ENCODE measurements around the gene CLIP2. TPM values are rescaled to one million over a fixed set of nuclear protein-coding genes. Genes with fewer than 3 reads are reported as not detected.

Gene CLIP2
- total RNA-seq, 1 experiment from 2014 or later = 21.6 TPM

- H3K9me3 Mint-ChIP-seq = 0 out of 5 replicates have a peak, but pooled peaks cover 0 to 3% of the 10 kb centered on the region in 2 experiments
- H2AK5ac ChIP-seq (ENCODE audit: insufficient read length, low read length) = no peak overlapping the region
- H3K27ac ChIP-seq (ENCODE audit: insufficient read length, low read depth, low read length) = no peak overlapping the region
- no peak for TF ChIP-seq CTCF (conservative IDR thresholded peaks at IDR 0.05)
- no peak overlapping the region for H4K8ac ChIP-seq (replicated peaks; ENCODE audit: insufficient read length, low read depth, low read length)
- no peak overlapping the region for H2AFZ ChIP-seq (ENCODE audit: low read length)
- no peak overlapping the region for H3T11ph ChIP-seq (ENCODE audit: low read length)
- no peak overlapping the region for H4K91ac ChIP-seq (ENCODE audit: insufficient read length, low read depth, low read length)
- peaks cover 25% of the 10 kb centered on the region; the same call in 1 of the 2 replicates for H3K79me2 ChIP-seq (ENCODE audit: insufficient read depth, low read length)
- peak overlapping the region in 1 of 2 experiments; percentile 43; a peak in 2 of 5 replicates for H3K4me3 Mint-ChIP-seq
- peaks cover 7% of the 10 kb centered on the region; the same call in 1 of the 2 replicates for H3K4me1 ChIP-seq (ENCODE audit: insufficient read depth, low read length)
- DNase-seq = no peak
- H3K4ac ChIP-seq (ENCODE audit: low read depth, low read length) = no peak overlapping the region
- H3K27me3 Mint-ChIP-seq (ENCODE audit: low read depth) = peaks cover 23% of the 10 kb centered on the region
- H3K23ac ChIP-seq (ENCODE audit: insufficient read length, low read depth, low read length) = no peak overlapping the region
- no peaks in the 10 kb centered on the region for H4K20me1 ChIP-seq (ENCODE audit: control insufficient read depth, insufficient read depth, insufficient read length)
- no peak overlapping the region for H2BK12ac ChIP-seq (ENCODE audit: insufficient read length, low read depth, low read length)
- H3K27me3 ChIP-seq (ENCODE audit: insufficient read depth, low read length) = no peaks in the 10 kb centered on the region
- H3K4me2 ChIP-seq (ENCODE audit: insufficient read depth, insufficient read length, low read length) = no peak overlapping the region
- no peak overlapping the region for H3K9ac ChIP-seq (ENCODE audit: extremely low read depth, insufficient read length, low read length)
- no peak overlapping the region for H2BK120ac ChIP-seq (ENCODE audit: low read depth, low read length, poor library complexity, severe bottlenecking)
- no peak overlapping the region for H3K56ac ChIP-seq (ENCODE audit: insufficient read length, low read depth, low read length)
- peak overlapping the region in 2 of 3 experiments; percentile 9 to 75; a peak in 3 of 7 replicates for H3K27ac Mint-ChIP-seq
- no peak overlapping the region for H2BK15ac ChIP-seq (ENCODE audit: low read depth, low read length)
- H3K79me1 ChIP-seq (ENCODE audit: insufficient read depth, low read depth, low read length, poor library complexity, severe bottlenecking) = peaks cover 4% of the 10 kb centered on the region
- no peak overlapping the region for H3K18ac ChIP-seq (ENCODE audit: insufficient read length, low read depth, low read length)
- peaks cover 12% of the 10 kb centered on the region for H3K23me2 ChIP-seq (ENCODE audit: insufficient read length, low read depth, low read length, poor library complexity, severe bottlenecking)
- H3K9me3 ChIP-seq (ENCODE audit: control insufficient read depth, low read depth, low read length) = no peaks in the 10 kb centered on the region
- H4K5ac ChIP-seq (ENCODE audit: insufficient read length, low read depth, low read length) = no peak overlapping the region
- peaks cover 42 to 48% of the 10 kb centered on the region in 2 experiments for H3K4me1 Mint-ChIP-seq
- no CpG with 5 or more reads among the region's 18 CpGs for WGBS (ENCODE audit: extremely low coverage, insufficient read length, low lambda C conversion rate)
- H3K36me3 Mint-ChIP-seq (ENCODE audit: insufficient read depth in 1 of 3, low read depth in 3 of 3) = peaks cover 8 to 14% (median 12%) of the 10 kb centered on the region in 3 experiments; a peak in 6 of 7 replicates
- H2BK20ac ChIP-seq (ENCODE audit: low read depth, low read length, poor library complexity, severe bottlenecking) = no peak overlapping the region
- no peak overlapping the region for H2BK5ac ChIP-seq (ENCODE audit: insufficient read length, low read length)
- no peak overlapping the region for H3K14ac ChIP-seq (ENCODE audit: insufficient read depth, low read length)
Observed at GRCh38 chr7:74292757-74293576, 3.8 kb downstream of the CLIP2 start.

Data from H9 (cell line).